ENCODE measurements around the gene BAK1. TPM values are rescaled to one million over a fixed set of nuclear protein-coding genes. Genes with fewer than 3 reads are reported as not detected.

Gene BAK1
- total and polyA plus RNA-seq, 2 of the 13 experiments (the other 11 are each of a cell fraction or from before 2014, with no cell fraction given), result 15.0 to 23.8 TPM

DNA sequence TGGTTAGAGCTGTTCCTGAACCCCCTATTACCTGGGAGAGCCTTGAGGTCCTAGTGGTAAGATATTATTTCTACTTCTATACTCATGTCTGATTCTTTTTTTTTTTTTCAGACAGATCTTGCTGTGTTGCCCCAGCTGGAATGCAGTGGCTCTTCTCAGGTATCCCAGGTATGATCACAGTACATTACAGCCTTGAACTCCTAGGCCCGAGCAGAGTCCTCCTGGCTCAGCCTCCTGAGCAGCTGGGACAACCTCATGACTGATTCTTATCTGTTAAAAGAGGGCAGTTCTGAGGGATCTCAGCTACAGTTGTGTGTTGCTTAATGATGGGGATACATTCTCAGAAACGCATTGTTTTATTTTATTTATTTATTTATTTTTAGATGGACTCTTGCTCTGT is 30.2 kb downstream of the BAK1 start:
- TF ChIP-seq, protein P1, sequence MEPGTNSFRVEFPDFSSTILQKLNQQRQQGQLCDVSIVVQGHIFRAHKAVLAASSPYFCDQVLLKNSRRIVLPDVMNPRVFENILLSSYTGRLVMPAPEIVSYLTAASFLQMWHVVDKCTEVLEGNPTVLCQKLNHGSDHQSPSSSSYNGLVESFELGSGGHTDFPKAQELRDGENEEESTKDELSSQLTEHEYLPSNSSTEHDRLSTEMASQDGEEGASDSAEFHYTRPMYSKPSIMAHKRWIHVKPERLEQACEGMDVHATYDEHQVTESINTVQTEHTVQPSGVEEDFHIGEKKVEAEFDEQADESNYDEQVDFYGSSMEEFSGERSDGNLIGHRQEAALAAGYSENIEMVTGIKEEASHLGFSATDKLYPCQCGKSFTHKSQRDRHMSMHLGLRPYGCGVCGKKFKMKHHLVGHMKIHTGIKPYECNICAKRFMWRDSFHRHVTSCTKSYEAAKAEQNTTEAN (CRISPR knock-in tag; conservative IDR thresholded peaks at IDR 0.05), result no peak
- TF ChIP-seq, protein P2, sequence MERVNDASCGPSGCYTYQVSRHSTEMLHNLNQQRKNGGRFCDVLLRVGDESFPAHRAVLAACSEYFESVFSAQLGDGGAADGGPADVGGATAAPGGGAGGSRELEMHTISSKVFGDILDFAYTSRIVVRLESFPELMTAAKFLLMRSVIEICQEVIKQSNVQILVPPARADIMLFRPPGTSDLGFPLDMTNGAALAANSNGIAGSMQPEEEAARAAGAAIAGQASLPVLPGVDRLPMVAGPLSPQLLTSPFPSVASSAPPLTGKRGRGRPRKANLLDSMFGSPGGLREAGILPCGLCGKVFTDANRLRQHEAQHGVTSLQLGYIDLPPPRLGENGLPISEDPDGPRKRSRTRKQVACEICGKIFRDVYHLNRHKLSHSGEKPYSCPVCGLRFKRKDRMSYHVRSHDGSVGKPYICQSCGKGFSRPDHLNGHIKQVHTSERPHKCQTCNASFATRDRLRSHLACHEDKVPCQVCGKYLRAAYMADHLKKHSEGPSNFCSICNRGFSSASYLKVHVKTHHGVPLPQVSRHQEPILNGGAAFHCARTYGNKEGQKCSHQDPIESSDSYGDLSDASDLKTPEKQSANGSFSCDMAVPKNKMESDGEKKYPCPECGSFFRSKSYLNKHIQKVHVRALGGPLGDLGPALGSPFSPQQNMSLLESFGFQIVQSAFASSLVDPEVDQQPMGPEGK (CRISPR knock-in tag; IDR thresholded peaks at IDR 0.05), result no peak
- TF ChIP-seq, protein P3, sequence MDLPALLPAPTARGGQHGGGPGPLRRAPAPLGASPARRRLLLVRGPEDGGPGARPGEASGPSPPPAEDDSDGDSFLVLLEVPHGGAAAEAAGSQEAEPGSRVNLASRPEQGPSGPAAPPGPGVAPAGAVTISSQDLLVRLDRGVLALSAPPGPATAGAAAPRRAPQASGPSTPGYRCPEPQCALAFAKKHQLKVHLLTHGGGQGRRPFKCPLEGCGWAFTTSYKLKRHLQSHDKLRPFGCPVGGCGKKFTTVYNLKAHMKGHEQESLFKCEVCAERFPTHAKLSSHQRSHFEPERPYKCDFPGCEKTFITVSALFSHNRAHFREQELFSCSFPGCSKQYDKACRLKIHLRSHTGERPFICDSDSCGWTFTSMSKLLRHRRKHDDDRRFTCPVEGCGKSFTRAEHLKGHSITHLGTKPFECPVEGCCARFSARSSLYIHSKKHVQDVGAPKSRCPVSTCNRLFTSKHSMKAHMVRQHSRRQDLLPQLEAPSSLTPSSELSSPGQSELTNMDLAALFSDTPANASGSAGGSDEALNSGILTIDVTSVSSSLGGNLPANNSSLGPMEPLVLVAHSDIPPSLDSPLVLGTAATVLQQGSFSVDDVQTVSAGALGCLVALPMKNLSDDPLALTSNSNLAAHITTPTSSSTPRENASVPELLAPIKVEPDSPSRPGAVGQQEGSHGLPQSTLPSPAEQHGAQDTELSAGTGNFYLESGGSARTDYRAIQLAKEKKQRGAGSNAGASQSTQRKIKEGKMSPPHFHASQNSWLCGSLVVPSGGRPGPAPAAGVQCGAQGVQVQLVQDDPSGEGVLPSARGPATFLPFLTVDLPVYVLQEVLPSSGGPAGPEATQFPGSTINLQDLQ (CRISPR knock-in tag; IDR thresholded peaks at IDR 0.05), result no peak
- TF ChIP-seq SAP130 (CRISPR knock-in tag; IDR thresholded peaks at IDR 0.05; ENCODE audit: low read depth), result no peak
- no peak for TF ChIP-seq SRSF9 (IDR thresholded peaks at IDR 0.05; ENCODE audit: borderline replicate concordance, insufficient read depth, low read depth, low read length, poor library complexity, severe bottlenecking)
- TF ChIP-seq HOXA3 (CRISPR knock-in tag; IDR thresholded peaks at IDR 0.05), result no peak
- TF ChIP-seq ZNF552 (CRISPR knock-in tag; IDR thresholded peaks at IDR 0.05; ENCODE audit: borderline replicate concordance), result no peak
- CTCF ChIA-PET (ENCODE audit: low intra/inter-chr PET ratio, low total read pairs), result no interaction called here
- FAIRE-seq, result no peak

More for the DNA sequence above, 30.2 kb downstream of the BAK1 start:
- H4K20me1 ChIP-seq (ENCODE audit: insufficient read depth, low read length), result no peaks in the 10 kb centered on the region
- H3K9ac ChIP-seq (ENCODE audit: insufficient read depth, low read depth, low read length), result no peak overlapping the region
- H3K27me3 ChIP-seq (ENCODE audit: control insufficient read depth in 1 of 2, insufficient read depth in 2 of 2, low read length in 2 of 2), result no peaks in the 10 kb centered on the region; a peak in 1 of 5 replicates
- DNase-seq (ENCODE audit: low spot score), result no peak
- no TSS peak for BruUV-seq (replicated peaks)
- intact Hi-C loops (cut with micrococcal nuclease; ENCODE audit: unreplicated experiment) (no loop called here), in situ Hi-C loops (cut with HindIII; ENCODE audit: extremely low pct_ligation_motif_present, low pct_unique_long_range_greater_than_20kb) (no loop called here)
- no peaks in the 10 kb centered on the region for H3K79me2 ChIP-seq (ENCODE audit: insufficient read depth, low read length)
- ATAC-seq, result no peak
- H3K27ac ChIP-seq (ENCODE audit: extremely low read length, insufficient read depth, low read length), result no peak overlapping the region
- H3K4me1 ChIP-seq (ENCODE audit: insufficient read depth, low read length), result peaks cover 10% of the 10 kb centered on the region
- no peaks in the 10 kb centered on the region for H3K9me3 ChIP-seq (ENCODE audit: low read length)
- 10% methylated on average over 2 of the region's 2 CpGs for WGBS (ENCODE audit: low lambda C conversion rate)
- no peak overlapping the region for H3K4me2 ChIP-seq (ENCODE audit: low read depth, low read length)
- POLR2A ChIA-PET, result no interaction called here
- H3K36me3 ChIP-seq (replicated peaks in 1 of 2; ENCODE audit: control insufficient read depth in 1 of 2, insufficient read depth in 2 of 2, low read length in 2 of 2), result no peaks in the 10 kb centered on the region
- H2AFZ ChIP-seq (ENCODE audit: low read length), result no peak overlapping the region
- no peak overlapping the region for H3K4me3 ChIP-seq (replicated peaks in 1 of 3; ENCODE audit: insufficient read depth in 1 of 3, low read depth in 2 of 3, low read length in 3 of 3)

Measured in HepG2 (cell line).